CD14-positive monocyte (primary cell): ENCODE measurements around the gene FABP7. TPM values are rescaled to one million over a fixed set of nuclear protein-coding genes. Genes with fewer than 3 reads are reported as not detected.
"Not testable (repeated sequence)": the region's sequence is repeated elsewhere in the genome, so short reads cannot be mapped to it uniquely, and the experiment has no call there.

Experiments
- DNase-seq, 3 donors: peaks; one replicate each; pipeline ENCODE4 v3.0.0-alpha.2; 2011 to 2022
- H2AFZ ChIP-seq: 2 replicates; pipeline ENCODE4 v1.6.0; 2012; ENCODE audit warnings: mild to moderate bottlenecking, low read depth, low read length, inconsistent platforms; ENCODE audit not compliant: insufficient read depth, poor library complexity, severe bottlenecking
- H3K27ac ChIP-seq, 2 donors: 1 replicate in 1 of 2; 2 replicates in 1 of 2; pipeline ENCODE4 v1.5.1; 2012 to 2013; ENCODE audit warnings: low read length in 2 of 2, control low read depth in 1 of 2, inconsistent platforms in 1 of 2, low read depth in 1 of 2, mild to moderate bottlenecking in 1 of 2
- H3K27me3 ChIP-seq, 2 donors: one replicate each; pipeline versions ENCODE4 v1.6.0 to v1.6.1; 2011 to 2013; ENCODE audit warnings: low read length in 2 of 2; ENCODE audit not compliant: control insufficient read depth in 2 of 2, insufficient read depth in 2 of 2
- H3K36me3 ChIP-seq, 2 donors: replicated peaks in 1 of 2; 1 replicate in 1 of 2; 2 replicates in 1 of 2; pipeline versions ENCODE4 v1.5.1 to v1.6.1; 2012 to 2013; ENCODE audit warnings: low read length in 2 of 2, control low read depth in 1 of 2, inconsistent platforms in 1 of 2, mild to moderate bottlenecking in 1 of 2; ENCODE audit not compliant: insufficient read depth in 2 of 2, control insufficient read depth in 1 of 2
- H3K4me1 ChIP-seq, 2 donors: 1 replicate in 1 of 2; 2 replicates in 1 of 2; pipeline versions ENCODE4 v1.5.1 to v1.6.1; 2012 to 2013; ENCODE audit warnings: low read length in 2 of 2, control low read depth in 1 of 2, inconsistent platforms in 1 of 2, mild to moderate bottlenecking in 1 of 2, moderate library complexity in 1 of 2; ENCODE audit not compliant: insufficient read depth in 2 of 2, control insufficient read depth in 1 of 2
- H3K4me2 ChIP-seq: replicated peaks from 2 replicates; pipeline ENCODE3; 2012; ENCODE audit warnings: low read length, moderate library complexity, mild to moderate bottlenecking; ENCODE audit not compliant: poor library complexity, severe bottlenecking; ENCODE audit errors: extremely low read depth
- H3K4me3 ChIP-seq, 3 experiments: fragments of 200-600 bp in 1 of 3; sonication (generic) in 1 of 3; replicated peaks in 1 of 3; 1 replicate in 2 of 3; 2 replicates in 1 of 3; pipeline ENCODE4 v1.5.1; 2011 to 2013; ENCODE audit warnings: low read length in 3 of 3, mild to moderate bottlenecking in 3 of 3, control low read depth in 2 of 3, low read depth in 2 of 3, inconsistent platforms in 1 of 3, moderate library complexity in 1 of 3
- H3K79me2 ChIP-seq: 2 replicates; pipeline ENCODE4 v1.6.0; 2012; ENCODE audit warnings: mild to moderate bottlenecking, control low read depth, inconsistent platforms, low read length, moderate library complexity; ENCODE audit not compliant: insufficient read depth
- H3K9ac ChIP-seq: 2 replicates; pipeline ENCODE4 v1.6.0; 2017; ENCODE audit warnings: low read length, mild to moderate bottlenecking; ENCODE audit not compliant: insufficient read depth, poor library complexity, severe bottlenecking
- H3K9me3 ChIP-seq, 2 donors: replicated peaks in 1 of 2; 1 replicate in 1 of 2; 2 replicates in 1 of 2; pipeline versions ENCODE4 v1.5.1 to v1.6.1; 2012 to 2013; ENCODE audit warnings: low read length in 2 of 2, control low read depth in 1 of 2; ENCODE audit not compliant: control insufficient read depth in 1 of 2, insufficient read depth in 1 of 2
- H4K20me1 ChIP-seq: 2 replicates; pipeline ENCODE4 v1.6.0; 2012; ENCODE audit warnings: mild to moderate bottlenecking, low read length, control low read depth, moderate library complexity; ENCODE audit not compliant: insufficient read depth
- H3K27ac Mint-ChIP-seq, 7 donors: one replicate each; pipeline ENCODE4 v1.8.0; 2020; ENCODE audit warnings: mild to moderate bottlenecking in 7 of 7, mixed read lengths in 7 of 7, moderate library complexity in 6 of 7, inconsistent platforms in 2 of 7
- H3K27me3 Mint-ChIP-seq, 3 donors: one replicate each; pipeline ENCODE4 v1.8.0; 2021 to 2022; ENCODE audit warnings: low read depth in 3 of 3, mild to moderate bottlenecking in 3 of 3, mixed read lengths in 3 of 3, moderate library complexity in 3 of 3, inconsistent platforms in 1 of 3
- H3K36me3 Mint-ChIP-seq, 2 donors: one replicate each; pipeline ENCODE4 v1.8.0; 2020; ENCODE audit warnings: mixed read lengths in 2 of 2, inconsistent platforms in 1 of 2, mild to moderate bottlenecking in 1 of 2
- H3K4me1 Mint-ChIP-seq: one replicate; pipeline ENCODE4 v1.8.0; 2020; ENCODE audit warnings: mild to moderate bottlenecking, mixed read lengths
- H3K4me3 Mint-ChIP-seq, 2 donors: one replicate each; pipeline ENCODE4 v1.8.0; 2020; ENCODE audit warnings: mild to moderate bottlenecking in 2 of 2, mixed read lengths in 2 of 2, moderate library complexity in 1 of 2
- H3K9me3 Mint-ChIP-seq, 7 donors: one replicate each; pipeline ENCODE4 v1.8.0; 2020 to 2022; ENCODE audit warnings: mixed read lengths in 7 of 7, mild to moderate bottlenecking in 6 of 7, moderate library complexity in 6 of 7, inconsistent platforms in 2 of 7
- CTCF ChIP-seq: fragments of 200-600 bp; IDR thresholded peaks from one replicate; pipeline ENCODE4 v1.8.0; 2022; ENCODE audit warnings: antibody characterized with exemption, mild to moderate bottlenecking
- WGBS: methylation state at CpG from one replicate; pipeline ENCODE4 v1.1.5; 2013; ENCODE audit warnings: missing lambda C conversion rate; ENCODE audit not compliant: insufficient coverage; 5-methylcytosine and 5-hydroxymethylcytosine counted together
- intact Hi-C, 2 donors: fragments of 100-400 bp; cut with micrococcal nuclease; formaldehyde crosslinking; loops; one replicate each; pipeline versions ENCODE4 v1.15.0 to v1.15.1; 2023
- polyA plus RNA-seq, 3 donors: library from polyadenylated mRNA; depleted of rRNA in 1 of 3; unstranded in 2 of 3; stranded (reverse) in 1 of 3; fragments of 300-500 nt in 2 of 3; fragments of >200 nt in 1 of 3; fragmentation: Illumina TruSeq in 2 of 3; gene quantifications; 1 replicate in 2 of 3; 2 replicates in 1 of 3; pipeline ENCODE4 v1.2.3, GENCODE V29; 2012 to 2021

The FABP7 gene
- polyA plus RNA-seq, 3 donors = not detected

- H3K79me2 ChIP-seq, H3K4me3 ChIP-seq, H3K27me3 Mint-ChIP-seq, H3K27ac ChIP-seq, H3K9ac ChIP-seq, H3K27me3 ChIP-seq, H2AFZ ChIP-seq, H3K36me3 Mint-ChIP-seq, H4K20me1 ChIP-seq, H3K4me2 ChIP-seq, H3K9me3 ChIP-seq, H3K36me3 ChIP-seq, H3K4me3 Mint-ChIP-seq, intact Hi-C loops, H3K27ac Mint-ChIP-seq: not testable (repeated sequence)
- H3K9me3 Mint-ChIP-seq = peaks cover 5 to 14% (median 11%) of the 10 kb centered on the region in 7 donors
- peaks cover 12 to 17% of the 10 kb centered on the region in 2 donors for H3K4me1 ChIP-seq
- peak; percentile 16 to 44 (median 19) for DNase-seq
- WGBS = no CpG with 5 or more reads among the region's 8 CpGs
- TF ChIP-seq CTCF = peak; percentile 47
- H3K4me1 Mint-ChIP-seq = peaks cover 25% of the 10 kb centered on the region
Observed at GRCh38 chr6:122744247-122744646, 35.3 kb upstream of the FABP7 start.

GRCh38 chr6:122744856-122745255 lies 34.7 kb upstream of the FABP7 start:
- H3K9me3 Mint-ChIP-seq = peaks cover 5 to 14% (median 11%) of the 10 kb centered on the region in 7 donors
- H3K36me3 ChIP-seq, H3K9ac ChIP-seq, H3K27ac Mint-ChIP-seq, H4K20me1 ChIP-seq, H2AFZ ChIP-seq, H3K9me3 ChIP-seq, H3K27me3 ChIP-seq, H3K27me3 Mint-ChIP-seq, H3K4me3 Mint-ChIP-seq, DNase-seq, H3K36me3 Mint-ChIP-seq, H3K4me2 ChIP-seq, intact Hi-C loops, H3K79me2 ChIP-seq, H3K27ac ChIP-seq, H3K4me3 ChIP-seq: not testable (repeated sequence)
- H3K4me1 ChIP-seq = peaks cover 18 to 23% of the 10 kb centered on the region in 2 donors
- H3K4me1 Mint-ChIP-seq = peaks cover 31% of the 10 kb centered on the region
- 100% methylated on average over 1 of the region's 3 CpGs for WGBS
